GM19467 (cell line): ENCODE results near the gene RUFY2.
"Not testable (repeated sequence)": the region's sequence is repeated elsewhere in the genome, so short reads cannot be mapped to it uniquely, and the experiment has no call there.

Experiments used
- ATAC-seq: cut with Tn5 transposase; IDR thresholded peaks from one replicate; pipeline ENCODE4 v1.9.1; 2021; ENCODE audit warnings: mild to moderate bottlenecking, moderate library complexity; ENCODE audit not compliant: unreplicated experiment

Gene RUFY2

GRCh38 chr10:68329506-68329861, 77.6 kb downstream of the RUFY2 start:
- no peak for ATAC-seq

GRCh38 chr10:68327889-68328786, 78.9 kb downstream of the RUFY2 start:
- ATAC-seq, result no peak

- not testable (repeated sequence) for ATAC-seq
These were observed 82.7 kb downstream of the RUFY2 start for GRCh38 chr10:68324396-68324795.

GRCh38 chr10:68318331-68319059, 88.6 kb downstream of the RUFY2 start:
- no peak for ATAC-seq

- no peak for ATAC-seq
These were observed 91.5 kb downstream of the RUFY2 start for GRCh38 chr10:68315582-68315981.

GRCh38 chr10:68314930-68315329, 92.1 kb downstream of the RUFY2 start:
- not testable (repeated sequence) for ATAC-seq

GRCh38 chr10:68310531-68310930, 96.5 kb downstream of the RUFY2 start:
- no peak for ATAC-seq

GRCh38 chr10:68305854-68306253, 101.2 kb downstream of the RUFY2 start:
- no peak for ATAC-seq

- no peak for ATAC-seq
These were observed 103.1 kb downstream of the RUFY2 start for GRCh38 chr10:68303849-68304412.

GRCh38 chr10:68302871-68303270, 104.2 kb downstream of the RUFY2 start:
- no peak for ATAC-seq

GRCh38 chr10:68302503-68302823, 104.6 kb downstream of the RUFY2 start:
- no peak for ATAC-seq

GRCh38 chr10:68301790-68302502, 105.1 kb downstream of the RUFY2 start:
- ATAC-seq, result no peak

GRCh38 chr10:68301301-68301700, 105.8 kb downstream of the RUFY2 start:
- no peak for ATAC-seq

- ATAC-seq, result no peak
These were observed 110.0 kb downstream of the RUFY2 start for GRCh38 chr10:68296843-68297663.
